Measurements from ENCODE around the gene GPR152. TPM values are rescaled to one million over a fixed set of nuclear protein-coding genes. Genes with fewer than 3 reads are reported as not detected.
A peak's percentile ranks its signal among the peaks of the same experiment; 100 is the strongest.

The GPR152 gene
- total RNA-seq, 1 experiment from 2014 or later, result not detected

DNA sequence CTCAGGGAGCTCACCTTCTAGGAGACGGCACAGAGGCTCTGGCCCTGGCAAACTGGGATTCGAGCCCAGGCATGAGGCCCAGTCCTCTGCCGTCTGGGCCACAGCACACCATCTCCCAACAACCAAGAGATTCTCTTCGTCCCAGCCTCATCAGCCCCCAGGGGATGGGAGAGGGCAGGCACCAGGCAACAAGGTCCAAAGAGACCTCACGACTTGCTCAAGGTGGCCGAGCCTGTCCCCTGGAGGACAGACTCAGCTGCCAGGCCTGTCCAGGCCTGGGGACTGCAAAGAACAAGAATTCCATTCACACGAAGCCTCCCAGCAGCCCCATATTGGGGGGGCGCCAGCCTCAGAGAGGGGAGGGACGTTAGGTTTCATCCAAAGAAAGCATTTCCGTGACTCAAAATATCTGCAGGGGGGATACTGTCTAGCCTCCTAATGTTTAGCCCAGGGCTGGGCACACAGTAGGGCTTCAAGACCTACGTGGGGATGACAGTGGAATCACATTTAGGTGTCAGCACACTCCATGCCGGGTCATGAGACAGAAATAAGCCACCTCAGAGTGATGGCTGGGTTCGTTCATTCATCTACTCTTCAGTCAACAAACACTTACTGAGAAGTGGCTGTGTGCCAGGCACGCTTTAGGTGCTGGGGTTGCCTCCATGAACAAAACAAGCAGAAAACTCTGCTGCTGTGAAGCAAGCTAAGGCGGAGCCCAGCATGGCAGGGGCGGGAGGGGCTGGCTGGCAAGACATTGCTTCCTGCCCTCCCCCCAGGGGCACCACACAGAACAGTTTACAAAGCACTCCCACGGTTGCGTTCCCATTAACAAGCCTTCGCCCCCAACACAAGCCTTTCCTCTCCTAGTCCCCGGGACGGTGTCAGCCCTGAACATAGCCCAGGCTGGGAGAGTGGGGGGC, 35.9 kb downstream of the GPR152 start:
- no peak overlapping the region for H3K27ac Mint-ChIP-seq (ENCODE audit: unreplicated experiment)
- H3K4me1 Mint-ChIP-seq (ENCODE audit: low read depth, unreplicated experiment), result peaks cover 27% of the 10 kb centered on the region
- Histone ChIP-seq H3K4me3 (ENCODE audit: low read depth, low read length) (no peak overlapping the region), H3K9me3 (no peaks in the 10 kb centered on the region), H3K36me3 (ENCODE audit: control insufficient read depth, insufficient read depth, low read length) (no peaks in the 10 kb centered on the region), H3K27me3 (replicated peaks; ENCODE audit: control insufficient read depth, insufficient read depth, low read length) (no peaks in the 10 kb centered on the region), H3K4me1 (peaks cover 18% of the 10 kb centered on the region)
- H3K9me3 Mint-ChIP-seq (ENCODE audit: unreplicated experiment), result no peaks in the 10 kb centered on the region
- H3K4me3 Mint-ChIP-seq (ENCODE audit: unreplicated experiment), result peak overlapping the region; percentile 64
- POLR2A ChIA-PET, result interaction anchor here (1.1 kb wide), 1 partner anchor 15 kb away, joined by 8 read pairs; the partner anchor contains the start of gene PPP1CA
- CTCF ChIA-PET, result no interaction called here
- H3K36me3 Mint-ChIP-seq (ENCODE audit: insufficient read depth, unreplicated experiment), result peaks cover 22% of the 10 kb centered on the region
- BruUV-seq (replicated peaks), result no TSS peak
- TF ChIP-seq, protein P1, sequence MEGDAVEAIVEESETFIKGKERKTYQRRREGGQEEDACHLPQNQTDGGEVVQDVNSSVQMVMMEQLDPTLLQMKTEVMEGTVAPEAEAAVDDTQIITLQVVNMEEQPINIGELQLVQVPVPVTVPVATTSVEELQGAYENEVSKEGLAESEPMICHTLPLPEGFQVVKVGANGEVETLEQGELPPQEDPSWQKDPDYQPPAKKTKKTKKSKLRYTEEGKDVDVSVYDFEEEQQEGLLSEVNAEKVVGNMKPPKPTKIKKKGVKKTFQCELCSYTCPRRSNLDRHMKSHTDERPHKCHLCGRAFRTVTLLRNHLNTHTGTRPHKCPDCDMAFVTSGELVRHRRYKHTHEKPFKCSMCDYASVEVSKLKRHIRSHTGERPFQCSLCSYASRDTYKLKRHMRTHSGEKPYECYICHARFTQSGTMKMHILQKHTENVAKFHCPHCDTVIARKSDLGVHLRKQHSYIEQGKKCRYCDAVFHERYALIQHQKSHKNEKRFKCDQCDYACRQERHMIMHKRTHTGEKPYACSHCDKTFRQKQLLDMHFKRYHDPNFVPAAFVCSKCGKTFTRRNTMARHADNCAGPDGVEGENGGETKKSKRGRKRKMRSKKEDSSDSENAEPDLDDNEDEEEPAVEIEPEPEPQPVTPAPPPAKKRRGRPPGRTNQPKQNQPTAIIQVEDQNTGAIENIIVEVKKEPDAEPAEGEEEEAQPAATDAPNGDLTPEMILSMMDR (IDR thresholded peaks at IDR 0.05; ENCODE audit: insufficient read depth in 1 of 2, low read depth in 1 of 2, low read length in 1 of 2, severe bottlenecking in 1 of 2, unreplicated experiment in 1 of 2), result no peak
- intact Hi-C loops (cut with micrococcal nuclease; ENCODE audit: unreplicated experiment), result no loop called here
- H3K27me3 Mint-ChIP-seq (ENCODE audit: insufficient read depth, unreplicated experiment), result no peaks in the 10 kb centered on the region
- DNase-seq, result no peak

GRCh38 chr11:67415501-67416304, 36.8 kb downstream of the GPR152 start, which contains the start of gene CARNS1:
Gene CARNS1 (plus strand): TSS chr11:67415678. CDS start chr11:67416200, 522 bp downstream.
- Mint-ChIP-seq H3K4me1 (ENCODE audit: low read depth, unreplicated experiment) (peaks cover 27% of the 10 kb centered on the region), H3K9me3 (ENCODE audit: unreplicated experiment) (no peaks in the 10 kb centered on the region), H3K27ac (ENCODE audit: unreplicated experiment) (no peak within 1 kb of the TSS), H3K27me3 (ENCODE audit: insufficient read depth, unreplicated experiment) (no peaks in the 10 kb centered on the region), H3K4me3 (ENCODE audit: unreplicated experiment) (peak within 1 kb of the TSS; percentile 64), H3K36me3 (ENCODE audit: insufficient read depth, unreplicated experiment) (peaks cover 15% of the 10 kb centered on the region)
- no peaks in the 10 kb centered on the region for H3K9me3 ChIP-seq
- no peak for DNase-seq
- ChIA-PET CTCF (interaction anchor here (4.8 kb wide), 1 partner anchor 15 kb away, joined by 27 read pairs; the partner anchor contains the start of gene PPP1CA), POLR2A (no interaction called here)
- intact Hi-C loops (cut with micrococcal nuclease; ENCODE audit: unreplicated experiment), result no loop called here
- BruUV-seq (replicated peaks), result no TSS peak
- peak within 1 kb of the TSS; percentile 20 for H3K4me3 ChIP-seq (ENCODE audit: low read depth, low read length)
- no peaks in the 10 kb centered on the region for H3K36me3 ChIP-seq (ENCODE audit: control insufficient read depth, insufficient read depth, low read length)
- H3K4me1 ChIP-seq, result peaks cover 15% of the 10 kb centered on the region
- H3K27me3 ChIP-seq (replicated peaks; ENCODE audit: control insufficient read depth, insufficient read depth, low read length), result no peaks in the 10 kb centered on the region
- TF ChIP-seq, protein P1 (IDR thresholded peaks at IDR 0.05; ENCODE audit: insufficient read depth in 1 of 2, low read depth in 1 of 2, low read length in 1 of 2, severe bottlenecking in 1 of 2, unreplicated experiment in 1 of 2), result no peak

DNA sequence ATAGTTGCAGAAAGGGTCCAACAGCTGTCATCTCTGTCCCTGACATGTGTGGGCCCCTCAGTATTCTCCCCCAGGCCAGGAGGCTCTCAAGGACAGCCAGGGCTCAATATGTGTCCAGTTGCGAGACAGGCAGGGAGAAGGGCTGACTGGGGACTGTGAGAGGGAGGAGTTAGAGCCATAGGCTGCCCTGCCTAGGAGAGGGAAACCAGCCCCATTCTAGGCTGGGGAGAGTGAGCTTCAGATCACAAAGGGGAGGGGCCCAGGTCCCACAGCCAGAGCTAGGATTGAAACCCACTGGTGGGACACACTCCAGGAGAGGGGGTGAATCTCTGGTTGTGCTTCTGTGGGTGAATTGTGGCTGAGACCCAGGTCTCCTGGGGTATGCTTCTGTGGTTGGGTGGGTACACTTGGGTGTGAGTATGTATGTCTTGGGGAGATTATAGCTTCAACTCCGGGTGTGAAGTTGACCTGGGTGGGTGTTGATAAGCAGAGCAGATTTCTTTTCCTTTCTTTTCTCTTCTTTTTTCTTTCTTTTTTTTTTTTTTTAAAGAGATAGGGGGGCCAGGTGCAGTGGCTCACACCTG, 39.2 kb downstream of the GPR152 start:
- Histone ChIP-seq H3K9me3 (no peaks in the 10 kb centered on the region), H3K4me1 (peaks cover 4% of the 10 kb centered on the region; the same call in 1 of the 2 replicates), H3K27me3 (replicated peaks; ENCODE audit: control insufficient read depth, insufficient read depth, low read length) (no peaks in the 10 kb centered on the region), H3K4me3 (ENCODE audit: low read depth, low read length) (no peak overlapping the region), H3K36me3 (ENCODE audit: control insufficient read depth, insufficient read depth, low read length) (no peaks in the 10 kb centered on the region)
- Mint-ChIP-seq H3K27ac (ENCODE audit: unreplicated experiment) (no peak overlapping the region), H3K4me3 (ENCODE audit: unreplicated experiment) (no peak overlapping the region), H3K27me3 (ENCODE audit: insufficient read depth, unreplicated experiment) (no peaks in the 10 kb centered on the region), H3K36me3 (ENCODE audit: insufficient read depth, unreplicated experiment) (peaks cover 6% of the 10 kb centered on the region), H3K9me3 (ENCODE audit: unreplicated experiment) (no peaks in the 10 kb centered on the region), H3K4me1 (ENCODE audit: low read depth, unreplicated experiment) (peaks cover 18% of the 10 kb centered on the region)
- ChIA-PET CTCF (interaction anchor here (0.5 to 4.8 kb wide), 2 partner anchors 12 to 40 kb away, joined by 9 to 27 read pairs; partner anchors contain the start of genes CLCF1 and PPP1CA), POLR2A (interaction anchor here (0.5 to 1.2 kb wide), 3 partner anchors 12 to 416 kb away, joined by 3 to 4 read pairs (median 3); partner anchors contain the start of gene PPP1CA)
- TF ChIP-seq, protein P1 (IDR thresholded peaks at IDR 0.05; ENCODE audit: insufficient read depth in 1 of 2, low read depth in 1 of 2, low read length in 1 of 2, severe bottlenecking in 1 of 2, unreplicated experiment in 1 of 2), result no peak
- BruUV-seq (replicated peaks), result no TSS peak
- intact Hi-C loops (cut with micrococcal nuclease; ENCODE audit: unreplicated experiment), result no loop called here
- no peak for DNase-seq

Measured in Caco-2 (cell line).